Left hindlimb (tissue), 1 donor: ENCODE data around the gene DDRGK1.
"Not testable (repeated sequence)": the region's sequence is repeated elsewhere in the genome, so short reads cannot be mapped to it uniquely, and the experiment has no call there.

Experiments
- DNase-seq: peaks from one replicate; pipeline ENCODE4 v3.0.0-alpha.2; 2018

Gene DDRGK1

DNA sequence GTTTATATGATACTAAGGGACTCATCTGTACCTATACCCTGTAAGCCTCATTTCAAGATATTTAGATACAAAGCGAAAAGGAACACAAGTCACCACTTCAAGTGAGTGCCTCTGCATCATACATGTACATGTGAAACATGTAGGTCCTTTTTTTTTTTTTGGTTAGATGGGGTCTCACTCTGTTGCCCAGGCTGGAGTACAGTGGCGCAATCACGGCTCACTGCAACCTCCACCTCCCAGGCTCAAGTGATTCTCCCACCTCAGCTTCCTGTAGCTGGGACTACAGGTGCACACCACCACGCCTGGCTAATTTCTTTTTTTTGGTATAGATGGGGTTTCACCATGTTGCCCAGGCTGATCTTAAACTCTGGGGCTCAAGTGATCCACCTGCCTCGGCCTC lies 22.1 kb downstream of the DDRGK1 start:
- not testable (repeated sequence) for DNase-seq

DNA sequence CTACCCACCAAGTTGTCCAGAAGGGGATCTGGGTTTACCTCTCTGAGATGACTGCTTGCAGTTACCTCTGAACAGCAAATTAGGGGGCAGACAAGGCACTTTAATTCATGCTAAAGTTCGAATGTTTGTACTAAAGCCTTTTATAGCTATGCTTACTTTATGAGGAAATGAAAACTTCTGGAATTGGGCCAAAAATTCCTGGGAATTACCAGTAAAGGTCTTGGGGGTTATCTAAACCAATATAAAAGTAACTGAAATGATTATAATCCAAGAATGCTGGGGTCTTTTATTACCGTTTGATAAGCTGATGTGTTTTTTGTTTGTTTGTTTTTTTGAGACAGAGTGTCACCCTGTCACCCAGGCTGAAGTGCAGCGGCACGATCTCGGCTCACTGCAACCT lies 23.2 kb downstream of the DDRGK1 start:
- DNase-seq = no peak

DNA sequence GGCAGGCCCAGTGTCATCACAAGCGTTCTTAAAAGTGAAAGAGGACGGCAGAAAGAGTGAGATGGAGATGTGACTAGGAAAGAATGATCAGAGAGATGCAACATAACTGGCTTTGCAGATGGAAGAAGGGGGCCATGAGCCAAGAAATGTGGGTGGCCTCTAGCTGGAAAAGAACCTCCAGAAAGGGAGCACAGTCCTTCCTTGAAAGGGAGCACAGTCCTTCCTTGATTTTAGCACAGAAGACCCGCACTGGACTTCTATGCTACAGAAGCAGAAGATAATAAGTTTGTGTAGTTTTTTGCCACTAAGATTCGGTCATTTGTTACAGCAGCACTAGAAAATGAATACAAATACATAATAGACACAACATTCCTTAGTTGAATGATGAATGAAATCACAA lies 24.2 kb downstream of the DDRGK1 start:
- no peak for DNase-seq

DNA sequence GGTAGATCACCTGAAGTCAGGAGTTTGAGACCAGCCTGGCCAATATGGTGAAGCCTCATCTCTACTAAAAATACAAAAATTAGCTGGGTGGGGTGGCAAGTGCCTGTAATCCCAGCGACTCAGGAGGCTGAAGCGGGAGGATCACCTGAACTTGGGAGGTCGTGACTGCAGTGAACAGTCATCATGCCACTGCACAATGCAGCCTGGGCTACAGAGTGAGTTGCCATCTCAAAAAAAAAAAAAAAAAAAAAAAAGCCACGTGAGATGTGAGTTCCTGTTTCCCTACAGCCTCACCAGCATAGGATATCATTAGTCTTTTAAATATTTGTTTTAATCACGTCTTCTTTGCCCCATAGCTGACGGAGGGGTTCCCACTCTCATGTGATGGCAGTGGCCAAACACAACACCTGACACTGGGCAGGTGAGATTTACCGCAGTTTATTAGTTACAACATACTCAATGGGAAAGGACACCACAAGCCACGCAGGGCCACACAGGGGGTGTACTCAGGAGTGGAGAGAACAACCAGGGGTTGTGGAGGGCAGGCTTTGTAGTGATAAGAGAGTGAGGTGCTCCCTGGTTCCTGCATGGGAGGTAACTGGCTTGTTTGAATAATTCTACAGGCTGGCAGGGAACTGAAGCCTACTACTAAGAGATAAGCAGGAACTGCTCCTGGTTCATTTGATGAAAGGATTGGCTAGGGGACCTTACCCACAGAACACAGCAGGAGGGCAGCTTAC lies 26.6 kb downstream of the DDRGK1 start:
- DNase-seq = no peak

DNA sequence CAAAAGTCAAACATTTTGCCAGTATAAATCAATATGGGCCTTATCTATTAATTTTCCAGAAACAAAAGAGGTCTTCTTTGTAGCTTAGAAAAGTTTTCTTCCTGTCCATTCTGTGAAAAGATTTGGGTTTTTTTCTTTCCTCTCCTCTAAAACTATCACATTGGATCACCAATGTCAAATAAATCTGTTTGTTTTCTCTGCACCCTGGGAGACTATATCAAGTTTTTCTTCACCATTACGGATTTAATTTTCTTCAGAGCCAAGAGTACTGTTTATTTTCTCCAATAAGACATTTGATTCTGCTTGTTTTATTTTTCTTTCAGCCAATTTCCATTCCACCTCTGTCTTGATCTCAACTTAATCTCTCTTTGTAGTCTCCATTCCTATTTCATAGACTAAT lies 29.2 kb downstream of the DDRGK1 start:
- DNase-seq = no peak

DNA sequence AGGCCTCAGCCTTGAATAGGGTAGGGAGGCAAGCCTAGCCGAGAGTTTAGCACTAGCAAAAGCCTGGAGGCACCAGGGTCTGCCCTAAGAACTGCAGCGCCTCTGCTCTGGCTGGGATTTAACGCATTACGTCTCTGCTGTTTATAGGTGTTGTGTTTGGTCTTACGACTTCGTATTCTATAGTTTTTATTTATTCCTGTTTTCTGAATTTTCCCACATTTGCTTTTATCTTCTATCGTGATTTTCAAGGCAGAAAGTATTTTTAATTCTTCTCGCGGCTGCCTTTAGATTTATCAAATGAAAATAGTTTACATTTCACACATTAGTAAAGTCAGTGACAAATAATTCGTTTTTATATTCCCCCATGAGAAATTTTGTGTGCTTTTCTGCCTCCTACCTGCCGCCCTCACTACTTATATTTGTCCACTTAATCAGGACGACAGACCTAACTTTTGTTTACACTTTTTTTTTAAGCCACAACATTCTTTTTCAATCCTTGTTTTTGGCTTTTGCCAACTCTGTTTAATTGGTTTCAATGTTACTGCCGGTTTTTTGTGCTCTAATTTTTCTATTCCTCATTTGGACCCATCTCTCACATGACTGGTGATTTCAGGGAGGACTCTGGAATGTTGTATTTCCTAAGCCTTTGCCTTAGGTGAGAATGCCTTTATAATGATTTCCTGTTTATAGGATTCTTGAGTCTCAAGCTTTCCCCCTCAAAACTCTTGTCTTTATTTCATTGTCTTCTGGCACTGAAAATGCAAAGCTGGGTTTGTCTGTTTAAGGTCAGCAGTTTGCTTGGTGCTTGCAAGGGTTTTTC lies 29.8 kb downstream of the DDRGK1 start:
- DNase-seq = no peak

DNA sequence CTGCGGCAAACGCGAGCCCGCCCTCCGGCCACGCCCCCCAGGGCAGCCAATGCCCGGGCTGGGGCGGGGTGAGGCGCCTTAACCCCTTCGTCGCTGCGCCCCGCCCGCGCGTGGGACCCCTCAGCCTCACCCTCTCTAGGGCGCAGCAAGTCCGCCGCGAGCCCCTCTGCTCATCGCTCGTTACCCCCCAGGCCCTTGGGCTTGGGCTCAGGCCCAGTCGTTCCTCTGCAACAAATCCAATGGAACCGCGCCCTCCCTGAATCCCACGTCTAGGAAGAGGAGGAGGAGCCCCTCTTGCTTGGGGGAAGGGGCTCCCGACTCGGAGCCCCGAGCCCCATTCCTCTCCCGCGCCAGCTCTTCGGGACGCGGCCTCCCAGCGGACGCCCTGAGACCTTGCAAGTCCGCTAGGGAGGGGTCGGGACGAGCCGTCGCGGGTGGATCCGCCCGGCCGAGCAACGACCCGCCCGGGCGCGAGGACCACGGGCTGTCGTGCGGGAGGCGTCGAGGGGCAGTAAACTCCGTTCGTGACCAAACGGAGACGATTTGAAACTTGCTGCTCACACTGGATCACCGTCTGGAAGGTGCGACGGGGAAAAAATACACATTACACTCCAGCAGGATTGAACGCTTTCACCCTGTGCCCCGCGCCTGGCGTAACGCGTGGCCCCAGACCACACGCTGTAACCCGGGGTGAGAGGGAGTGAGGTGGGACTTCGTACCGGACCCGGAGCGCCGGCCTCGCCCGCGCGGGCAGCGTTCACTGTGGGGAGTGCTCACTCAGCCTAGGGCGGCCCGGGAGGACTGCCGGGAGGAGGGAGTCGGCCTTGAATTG lies 30.7 kb downstream of the DDRGK1 start:
- DNase-seq = peak; percentile 90

DNA sequence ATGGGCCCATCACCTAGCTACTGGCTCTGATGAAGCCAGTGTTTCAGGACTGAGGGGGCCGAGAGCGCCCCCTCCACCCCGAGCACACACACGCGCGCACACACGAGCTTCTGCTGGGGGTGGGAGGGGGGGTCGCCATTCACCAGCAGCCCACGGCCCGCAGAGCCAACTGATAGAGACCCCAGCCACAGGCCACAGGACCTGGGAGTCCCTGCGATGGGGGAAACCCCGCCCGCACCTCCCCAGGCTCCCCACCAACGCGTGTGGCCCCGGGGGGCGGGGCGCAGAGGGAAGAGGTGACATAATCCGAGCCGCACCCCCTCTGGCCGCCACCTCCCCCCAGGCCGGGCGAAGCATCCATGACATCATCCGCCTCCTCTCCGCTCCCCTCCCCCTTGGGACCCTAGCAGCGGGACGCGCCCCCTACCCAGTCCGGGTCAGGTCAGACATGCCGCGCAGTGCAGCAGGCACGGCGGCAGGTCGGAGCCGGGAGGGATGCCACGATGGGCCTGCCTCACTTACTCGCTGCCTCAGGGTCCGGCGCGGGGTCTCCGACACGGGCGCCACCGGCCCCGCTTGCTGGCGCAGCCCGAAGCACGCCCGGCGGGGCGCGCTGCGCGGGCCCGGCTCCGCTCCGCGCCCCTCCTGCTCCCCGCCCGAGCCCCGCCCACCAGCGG lies 31.4 kb downstream of the DDRGK1 start, which contains the start of gene LZTS3:
LZTS3 (minus strand) TSS at position 617 of the 677 bp plus-strand sequence. CDS start 6,386 bp downstream, outside the sequence.
- DNase-seq = peak; percentile 88

DNA sequence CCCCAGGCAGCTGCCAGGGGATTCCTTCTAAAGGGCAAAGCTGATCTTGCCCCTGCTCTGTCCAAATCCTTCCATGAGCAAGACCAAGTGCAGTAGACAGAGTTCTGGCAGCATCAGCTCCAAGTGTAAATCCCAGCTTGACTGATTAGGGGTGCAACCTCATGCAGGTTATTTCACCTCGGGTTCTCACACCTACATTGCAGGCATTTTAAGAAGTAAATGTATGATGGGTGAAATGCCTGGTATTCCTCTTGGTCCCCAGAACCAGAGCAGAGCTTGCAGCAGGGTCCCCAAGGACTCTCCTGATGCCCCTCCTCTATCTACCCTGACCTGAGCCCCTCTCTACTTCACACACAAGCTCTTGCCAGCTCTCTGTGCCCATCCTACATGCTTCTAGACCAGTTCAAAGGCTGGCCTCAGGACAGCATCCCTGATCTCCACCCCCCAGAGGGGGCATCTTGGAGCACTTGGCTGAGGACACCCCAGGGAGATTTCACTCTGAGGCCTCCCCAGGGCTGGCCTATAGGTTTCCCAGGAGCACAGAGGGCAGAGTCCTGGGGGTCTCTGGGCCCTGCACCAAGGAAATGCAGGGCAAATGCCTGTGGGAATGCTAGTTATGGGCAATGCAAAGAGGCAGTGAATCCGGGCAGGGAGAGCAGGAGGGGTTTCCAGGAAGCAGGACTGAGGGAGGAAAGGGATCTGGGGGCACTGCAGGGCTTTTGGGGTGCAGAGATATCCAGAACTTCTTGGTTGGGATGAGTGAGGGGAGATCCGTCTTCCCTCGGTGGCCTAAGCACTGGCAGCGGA lies 32.2 kb downstream of the DDRGK1 start:
- DNase-seq = no peak

DNA sequence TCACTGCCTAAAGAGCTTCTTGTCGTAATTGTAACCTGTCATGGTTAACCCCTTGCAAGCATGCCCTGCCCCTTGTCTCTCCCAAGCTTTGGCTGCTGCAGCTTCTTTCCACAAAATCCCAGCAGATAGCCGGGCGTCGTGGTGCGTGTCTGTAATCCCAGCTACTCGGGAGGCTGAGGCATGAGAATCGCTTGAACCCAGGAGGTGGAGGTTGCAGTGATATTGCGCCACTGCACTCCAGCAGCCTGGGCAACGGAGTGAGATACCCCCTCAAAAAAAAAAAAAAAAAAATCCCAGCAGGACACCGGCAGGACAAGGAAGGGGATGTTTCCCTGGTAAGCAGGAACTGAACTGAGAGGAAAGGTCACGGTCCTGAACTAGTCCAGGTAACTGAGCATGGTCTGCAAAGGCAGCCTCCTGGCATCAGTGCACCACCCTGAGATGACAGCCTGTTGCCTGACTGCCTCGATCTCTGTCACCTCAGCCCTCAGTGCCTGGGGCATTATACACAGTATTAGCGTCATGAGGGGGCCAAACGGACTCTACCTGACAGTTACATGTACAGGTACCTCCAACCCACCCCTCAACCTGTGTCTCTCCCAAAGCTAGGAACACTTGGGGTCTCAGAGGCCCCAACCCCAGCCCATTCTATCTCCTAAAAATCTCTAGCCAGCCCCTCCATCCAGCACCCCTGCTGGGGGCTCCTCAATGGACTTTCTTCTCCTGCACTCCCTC lies 32.9 kb downstream of the DDRGK1 start:
- DNase-seq = no peak

DNA sequence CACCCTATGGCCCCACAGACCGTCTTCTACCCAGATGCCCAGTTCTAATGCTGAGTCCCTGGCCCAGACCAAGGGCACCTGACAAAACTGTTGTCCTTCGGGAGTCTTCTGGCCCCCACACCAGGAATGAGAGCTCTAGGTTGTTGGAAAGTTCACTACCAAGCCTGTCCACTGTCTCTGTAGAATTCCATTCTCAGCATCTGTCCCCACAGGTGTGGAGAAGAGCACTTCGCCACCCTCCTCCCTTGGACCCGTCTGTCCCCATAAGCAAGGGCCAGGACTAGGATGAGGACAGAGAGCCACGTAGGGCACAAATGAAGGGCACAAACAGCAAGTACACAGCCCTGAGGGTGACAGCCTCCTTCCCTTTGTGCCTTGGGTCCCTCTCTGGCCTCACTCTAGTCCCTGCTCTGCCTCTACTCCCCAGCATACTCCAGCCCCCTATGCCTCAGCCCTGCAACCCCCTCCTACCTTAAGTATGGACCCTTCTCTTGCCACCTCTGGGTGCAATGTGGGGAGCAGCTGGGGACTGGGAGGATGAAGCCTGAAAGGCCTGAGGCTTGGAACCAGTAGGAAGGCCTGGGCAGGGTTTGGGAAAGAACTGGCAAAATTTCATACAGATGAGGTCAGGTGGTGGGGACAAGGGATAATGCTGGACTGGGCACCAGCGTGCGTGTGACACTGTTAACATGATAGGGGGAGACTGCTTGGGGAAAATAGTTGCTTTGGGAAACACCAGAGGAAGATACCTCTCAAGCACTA lies 35.5 kb downstream of the DDRGK1 start:
- DNase-seq = no peak

DNA sequence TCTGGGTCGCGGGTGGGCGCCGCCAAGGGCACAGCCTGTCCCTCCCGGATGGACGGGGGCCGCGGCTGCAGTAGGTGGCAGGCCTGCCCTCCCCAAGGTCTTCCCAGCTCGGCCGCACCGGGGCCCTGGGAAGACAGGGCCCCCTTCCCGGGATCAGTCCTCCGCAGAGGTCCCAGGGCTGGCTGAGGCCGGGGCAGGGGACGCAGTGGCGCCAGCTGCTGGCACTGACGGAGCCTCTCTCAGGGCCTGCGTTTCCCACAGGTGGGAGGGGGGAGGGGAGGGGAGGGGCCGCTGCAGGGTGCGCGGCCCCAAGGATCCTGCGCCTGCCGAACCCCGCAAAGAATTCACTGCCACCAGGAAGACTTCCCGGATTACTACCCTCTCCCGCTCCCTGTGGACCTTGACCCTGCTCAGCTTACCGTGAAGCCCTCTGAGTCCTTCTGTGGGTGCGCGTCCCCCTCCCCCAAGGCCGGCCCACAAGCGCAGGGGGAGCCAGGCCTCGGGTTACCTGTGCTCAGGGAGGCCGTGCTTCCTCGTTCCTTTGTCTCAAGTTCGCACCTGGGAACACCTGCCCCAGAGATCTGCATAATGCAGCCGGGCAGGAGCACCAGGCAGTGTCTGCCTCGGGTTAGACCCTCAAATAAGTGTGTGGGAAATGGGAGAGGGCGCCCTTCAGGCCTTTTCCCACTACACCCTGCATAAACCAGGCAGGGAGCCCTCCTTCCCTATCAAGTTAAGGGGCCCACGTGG lies 36.2 kb downstream of the DDRGK1 start:
- no peak for DNase-seq

DNA sequence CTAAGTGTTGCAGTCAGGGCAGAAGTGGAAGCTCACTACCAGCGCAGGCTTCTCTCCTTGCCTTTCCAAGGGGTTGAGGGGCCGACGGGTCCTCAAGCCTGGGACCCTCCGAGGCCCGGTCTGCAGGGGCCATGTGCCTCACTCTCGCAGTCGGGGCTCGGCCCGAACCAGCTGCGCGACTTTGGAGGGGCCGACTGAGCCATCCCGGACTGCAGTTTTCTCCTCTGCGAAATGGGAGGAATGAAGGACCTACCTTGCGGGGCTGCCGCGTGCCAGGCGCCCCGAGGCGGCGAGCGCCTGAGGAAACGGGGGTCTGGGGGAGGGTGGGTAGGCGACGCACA lies 36.8 kb downstream of the DDRGK1 start:
- DNase-seq = no peak

DNA sequence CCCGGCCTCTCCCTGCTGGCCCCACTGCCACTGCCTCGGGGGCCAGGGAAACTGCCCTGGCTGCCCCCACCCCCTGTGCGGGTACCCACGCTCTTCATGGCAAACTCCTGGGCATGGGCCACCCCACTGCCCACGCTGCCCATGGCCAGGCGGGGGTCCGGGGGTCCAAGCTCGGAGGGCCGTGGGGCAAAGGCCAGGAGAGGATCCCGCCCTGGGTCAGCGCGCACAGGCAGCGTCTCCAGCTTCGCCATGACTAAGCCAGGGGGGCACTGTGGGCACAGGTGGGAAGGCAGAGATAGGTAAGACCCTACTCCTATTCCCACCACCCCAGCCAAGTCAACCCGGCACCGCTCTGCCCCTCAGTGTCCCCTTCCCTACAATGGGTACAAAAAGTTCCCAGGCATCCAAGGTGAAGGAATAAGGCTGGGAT lies 37.6 kb downstream of the DDRGK1 start:
- no peak for DNase-seq

DNA sequence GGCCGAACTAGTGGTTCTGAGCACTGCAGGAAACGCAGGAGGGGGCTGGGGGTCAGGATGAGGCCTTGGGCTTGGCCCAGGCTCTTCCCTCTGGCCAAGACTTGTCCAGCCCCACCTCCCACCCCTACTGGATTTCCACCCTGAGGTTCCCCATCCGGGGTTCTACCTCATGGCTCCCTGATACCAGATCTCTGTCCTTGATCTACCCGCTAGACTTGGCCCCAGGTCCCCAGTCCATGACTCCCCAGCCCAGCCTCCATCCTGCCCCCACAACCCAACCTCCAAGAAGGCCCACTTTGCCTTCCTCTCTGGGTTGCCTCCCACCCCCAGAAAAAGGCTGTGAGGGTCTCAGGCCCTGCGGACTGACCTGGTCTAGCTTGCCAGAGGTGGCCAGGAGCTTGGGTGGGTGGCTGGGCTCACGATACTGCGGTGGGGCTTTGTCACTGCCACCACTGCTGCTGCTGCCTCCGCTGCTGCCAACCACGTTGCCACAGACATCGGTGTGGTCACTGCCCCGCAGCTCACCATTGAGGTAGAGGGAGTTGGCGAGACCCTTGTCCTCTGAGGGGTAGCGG lies 38.1 kb downstream of the DDRGK1 start:
- no peak for DNase-seq

DNA sequence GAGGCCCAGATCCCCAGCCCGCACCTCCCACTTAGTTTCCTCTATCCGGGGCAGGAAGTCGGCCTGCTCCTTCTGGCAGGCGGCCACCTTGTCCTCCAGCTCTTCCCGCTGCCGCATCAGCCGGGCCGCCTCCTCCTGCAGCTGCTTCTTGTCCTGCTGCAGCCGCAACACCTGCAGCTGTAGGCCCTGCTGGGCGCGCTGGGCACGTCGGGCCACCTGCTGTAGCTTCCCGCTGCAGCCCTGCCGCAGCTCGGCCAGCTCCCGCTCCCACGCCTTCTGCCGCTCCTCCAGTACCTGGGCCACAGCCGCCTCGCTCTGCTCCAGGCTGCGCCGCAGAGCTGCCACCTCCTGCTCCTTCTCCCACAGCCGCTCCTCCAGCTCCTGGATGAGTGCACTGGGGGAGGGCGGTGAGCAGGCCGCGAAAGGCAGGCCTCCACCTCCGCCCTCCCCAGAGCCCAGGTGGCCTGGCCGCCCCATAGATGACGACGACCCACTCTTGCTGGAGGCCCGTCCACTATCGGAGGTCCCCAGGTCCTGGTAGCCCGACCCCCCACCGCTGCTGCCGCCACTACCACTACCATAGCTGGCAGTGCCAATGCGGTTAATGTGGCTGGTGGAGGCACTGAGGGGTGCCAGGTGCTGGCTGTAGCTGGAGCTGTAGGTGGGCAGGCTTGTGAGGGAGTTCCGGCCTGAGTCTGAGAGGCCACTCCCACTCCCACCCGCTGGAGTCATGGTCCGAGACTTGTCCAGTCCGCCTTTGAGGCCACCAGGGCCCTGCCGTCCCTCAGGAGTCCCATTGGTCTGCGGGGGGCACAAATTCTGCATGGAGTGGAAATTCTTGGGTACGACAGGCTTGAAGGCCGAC lies 38.8 kb downstream of the DDRGK1 start:
- peak; percentile 67 for DNase-seq

DNA sequence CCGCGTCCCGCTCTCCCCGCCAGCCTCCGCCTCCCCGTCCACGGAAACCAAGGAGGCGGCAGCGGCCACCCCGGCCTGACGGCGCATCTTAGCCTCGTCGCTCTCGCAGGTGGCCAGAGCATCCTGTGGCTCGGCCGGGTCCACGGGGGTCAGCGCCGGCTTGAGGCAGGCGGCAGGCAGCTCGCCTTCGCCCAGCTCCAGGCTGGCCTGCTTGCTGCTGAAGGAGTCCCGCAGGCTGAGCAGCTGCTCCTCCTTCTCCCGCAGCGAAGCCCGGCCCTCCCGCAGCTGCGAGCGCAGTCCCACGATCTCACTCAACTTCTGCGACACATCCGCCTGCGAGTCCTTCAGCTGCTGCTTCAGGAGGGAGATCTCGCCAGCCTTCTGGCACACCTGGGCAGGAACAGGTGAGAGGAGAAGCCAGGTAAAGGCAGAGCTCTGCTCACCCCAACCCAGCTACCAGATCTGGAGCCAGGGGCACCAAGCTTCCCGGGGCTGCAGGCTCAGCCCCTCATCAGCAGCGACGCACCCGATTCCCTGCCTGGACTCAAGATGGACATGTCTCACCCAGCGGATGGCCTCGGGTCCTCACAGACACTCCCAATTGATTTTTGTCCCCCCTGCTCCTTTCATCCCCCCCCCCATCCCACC lies 39.6 kb downstream of the DDRGK1 start:
- no peak for DNase-seq
